Adrenal gland (tissue), 5 donors: ENCODE results near the gene NCK1.

Experiments
- POLR2A ChIP-seq, 2 donors: fragments of 450-650 bp; IDR thresholded peaks; one replicate each; pipeline ENCODE4 v1.6.1; 2017; ENCODE audit warnings: antibody characterized with exemption in 2 of 2, mild to moderate bottlenecking in 2 of 2, moderate library complexity in 1 of 2
- TF ChIP-seq, protein P1 (sequence below), 6 experiments: fragments of 450-650 bp in 4 of 6; fragments of 200-600 bp in 2 of 6; sonication (generic) in 1 of 6; IDR thresholded peaks; 1 replicate in 5 of 6; 2 replicates in 1 of 6; pipeline versions ENCODE4 v1.5.1 to v1.8.0; 2016 to 2021; ENCODE audit warnings: antibody characterized with exemption in 6 of 6, mild to moderate bottlenecking in 2 of 6, moderate library complexity in 1 of 6
- donor health status: DM: no; HTN: no; CAD: no.

DNA sequence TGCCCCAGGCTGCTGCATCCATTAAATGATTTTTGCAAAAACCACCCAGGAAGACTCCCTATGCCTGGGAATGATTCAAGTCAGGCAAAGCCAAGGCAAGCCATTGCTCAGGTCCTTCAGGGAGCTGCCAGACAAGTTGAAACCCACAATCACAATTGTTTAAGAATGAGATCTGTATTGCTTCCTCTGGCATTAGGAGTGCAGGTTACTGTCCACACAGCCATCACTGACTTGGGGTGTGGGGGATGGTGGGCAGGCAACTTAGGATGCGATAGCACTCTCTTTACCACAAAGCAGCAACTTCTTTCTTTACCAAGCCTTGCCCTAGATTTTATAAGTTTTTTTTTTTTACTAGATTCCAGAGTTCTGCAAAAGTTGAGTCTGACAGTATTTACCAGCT lies 80.8 kb downstream of the NCK1 start:
- TF ChIP-seq, protein P1, sequence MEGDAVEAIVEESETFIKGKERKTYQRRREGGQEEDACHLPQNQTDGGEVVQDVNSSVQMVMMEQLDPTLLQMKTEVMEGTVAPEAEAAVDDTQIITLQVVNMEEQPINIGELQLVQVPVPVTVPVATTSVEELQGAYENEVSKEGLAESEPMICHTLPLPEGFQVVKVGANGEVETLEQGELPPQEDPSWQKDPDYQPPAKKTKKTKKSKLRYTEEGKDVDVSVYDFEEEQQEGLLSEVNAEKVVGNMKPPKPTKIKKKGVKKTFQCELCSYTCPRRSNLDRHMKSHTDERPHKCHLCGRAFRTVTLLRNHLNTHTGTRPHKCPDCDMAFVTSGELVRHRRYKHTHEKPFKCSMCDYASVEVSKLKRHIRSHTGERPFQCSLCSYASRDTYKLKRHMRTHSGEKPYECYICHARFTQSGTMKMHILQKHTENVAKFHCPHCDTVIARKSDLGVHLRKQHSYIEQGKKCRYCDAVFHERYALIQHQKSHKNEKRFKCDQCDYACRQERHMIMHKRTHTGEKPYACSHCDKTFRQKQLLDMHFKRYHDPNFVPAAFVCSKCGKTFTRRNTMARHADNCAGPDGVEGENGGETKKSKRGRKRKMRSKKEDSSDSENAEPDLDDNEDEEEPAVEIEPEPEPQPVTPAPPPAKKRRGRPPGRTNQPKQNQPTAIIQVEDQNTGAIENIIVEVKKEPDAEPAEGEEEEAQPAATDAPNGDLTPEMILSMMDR (IDR thresholded peaks at IDR 0.05), result no peak
- no peak for TF ChIP-seq POLR2A (IDR thresholded peaks at IDR 0.05)
